Uterine smooth muscle cell (primary cell): Measurements from ENCODE around the gene OVAAL. TPM values are rescaled to one million over a fixed set of nuclear protein-coding genes. Genes with fewer than 3 reads are reported as not detected.

Experiments
- total RNA-seq: library from RNA; depleted of rRNA; stranded (reverse); fragments of >200 nt; gene quantifications from 2 replicates; pipeline ENCODE4 v1.2.3, GENCODE V29; 2014

Gene OVAAL
- not detected in 2 replicates for total RNA-seq

DNA sequence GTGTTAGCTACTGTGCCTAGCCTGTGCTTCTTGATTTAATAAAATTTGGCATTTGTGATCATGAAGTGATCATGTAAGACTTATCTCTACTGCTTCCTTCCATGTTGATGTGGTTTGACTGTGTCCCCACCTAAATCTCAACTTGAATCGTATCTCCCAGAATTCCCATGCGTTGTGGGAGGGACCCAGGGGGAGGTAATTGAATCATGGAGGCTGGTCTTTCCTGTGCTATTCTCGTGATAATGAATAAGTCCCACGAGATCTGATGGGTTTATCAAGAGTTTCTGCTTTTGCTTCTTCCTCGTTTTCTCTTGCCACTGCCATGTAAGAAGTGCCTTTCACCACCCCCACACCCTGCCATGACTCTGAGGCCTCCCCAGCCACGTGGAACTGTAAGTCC is at the start of gene OVAAL:
TSS of gene OVAAL (plus strand) at position 301 of the 400 bp plus-strand sequence.

Other genes starting within 250 kb of the OVAAL start
- gene ACBD6, start 56.4 kb upstream of the OVAAL start, total RNA-seq: 76.0 and 84.8 TPM in 2 replicates
- gene XPR1, start 73.1 kb downstream of the OVAAL start, total RNA-seq: 14.9 and 17.8 TPM in 2 replicates